GM15510 (cell line): Measurements from ENCODE around the gene PTPRD.

Experiments
- POLR2A ChIP-seq: IDR thresholded peaks from 3 replicates; pipeline ENCODE4 v1.6.1; 2011; ENCODE audit warnings: borderline replicate concordance; ENCODE audit not compliant: insufficient read length; ENCODE audit errors: extremely low read depth

Gene PTPRD

GRCh38 chr9:9718691-9719090, 894.1 kb downstream of the PTPRD start:
- TF ChIP-seq POLR2A = no peak

- no peak for TF ChIP-seq POLR2A
Measured at GRCh38 chr9:9679433-9679832, 933.4 kb downstream of the PTPRD start.

GRCh38 chr9:9674461-9674860, 938.3 kb downstream of the PTPRD start:
- no peak for TF ChIP-seq POLR2A

GRCh38 chr9:9670454-9670853, 942.3 kb downstream of the PTPRD start:
- TF ChIP-seq POLR2A = no peak

GRCh38 chr9:9645006-9645405, 967.8 kb downstream of the PTPRD start:
- TF ChIP-seq POLR2A = no peak

GRCh38 chr9:9631284-9631683, 981.5 kb downstream of the PTPRD start:
- no peak for TF ChIP-seq POLR2A

- TF ChIP-seq POLR2A = no peak
Measured at GRCh38 chr9:9625248-9625647, 987.6 kb downstream of the PTPRD start.

- TF ChIP-seq POLR2A = no peak
Measured at GRCh38 chr9:9623506-9623905, 989.3 kb downstream of the PTPRD start.

- no peak for TF ChIP-seq POLR2A
Measured at GRCh38 chr9:9621355-9621940, 991.4 kb downstream of the PTPRD start.

- no peak for TF ChIP-seq POLR2A
Measured at GRCh38 chr9:9620736-9621135, 992.1 kb downstream of the PTPRD start.

- no peak for TF ChIP-seq POLR2A
Measured at GRCh38 chr9:9615086-9615485, 997.7 kb downstream of the PTPRD start.

- TF ChIP-seq POLR2A = no peak
Measured at GRCh38 chr9:9614607-9615006, 998.2 kb downstream of the PTPRD start.

- no peak for TF ChIP-seq POLR2A
Measured at GRCh38 chr9:9612755-9613154, 1000.0 kb downstream of the PTPRD start.

GRCh38 chr9:9612270-9612669, 1000.5 kb downstream of the PTPRD start:
- TF ChIP-seq POLR2A = no peak

- TF ChIP-seq POLR2A = no peak
Measured at GRCh38 chr9:9605681-9606080, 1007.1 kb downstream of the PTPRD start.

- TF ChIP-seq POLR2A = no peak
Measured at GRCh38 chr9:9603345-9603744, 1009.5 kb downstream of the PTPRD start.

- no peak for TF ChIP-seq POLR2A
Measured at GRCh38 chr9:9598723-9599122, 1014.1 kb downstream of the PTPRD start.
